GM13976 (cell line): ENCODE data around the gene FAM193B.

Experiments used
- DNase-seq: peaks from one replicate; pipeline ENCODE4 v3.0.0; 2012; ENCODE audit warnings: low spot score
- CTCF ChIP-seq: IDR thresholded peaks from 2 replicates; pipeline ENCODE4 v1.5.1; 2012; ENCODE audit warnings: borderline replicate concordance, mild to moderate bottlenecking; ENCODE audit not compliant: insufficient read depth; ENCODE audit errors: extremely low read depth, missing control alignments, control extremely low read depth
- in situ Hi-C: fragments of 300-500 bp; cut with MboI; formaldehyde crosslinking; loops from one replicate; pipeline ENCODE4 v1.12.0; 2022; ENCODE audit warnings: low sequenced_read_pairs, mixed read lengths, inconsistent platforms; ENCODE audit not compliant: unreplicated experiment

FAM193B gene

GRCh38 chr5:177483994-177484901 is 70.1 kb downstream of the FAM193B start:
- in situ Hi-C loops, result no loop called here
- no peak for DNase-seq
- TF ChIP-seq CTCF, result no peak

- in situ Hi-C loops, result no loop called here
- no peak for TF ChIP-seq CTCF
- DNase-seq, result no peak
These were observed 71.3 kb downstream of the FAM193B start for GRCh38 chr5:177483042-177483441.

- no peak for DNase-seq
These were observed 72.0 kb downstream of the FAM193B start for GRCh38 chr5:177482359-177482795.

GRCh38 chr5:177479774-177480173 is 74.6 kb downstream of the FAM193B start:
- TF ChIP-seq CTCF, result no peak
- in situ Hi-C loops, result no loop called here
- DNase-seq, result no peak

More at GRCh38 chr5:177482359-177482795, 72.0 kb downstream of the FAM193B start:
- TF ChIP-seq CTCF, result no peak
- in situ Hi-C loops, result no loop called here

- DNase-seq, result no peak
- in situ Hi-C loops, result no loop called here
- no peak for TF ChIP-seq CTCF
These were observed 75.4 kb downstream of the FAM193B start for GRCh38 chr5:177478711-177479646.

- in situ Hi-C loops, result no loop called here
- TF ChIP-seq CTCF, result no peak
- no peak for DNase-seq
These were observed 76.5 kb downstream of the FAM193B start for GRCh38 chr5:177477701-177478477.
